CD4-positive, alpha-beta T cell treated with Interleukin-2 at 100 ng/mL for 4 hours (primary cell): ENCODE data around the gene KRTAP4-9.
"Not testable (repeated sequence)": the region's sequence is repeated elsewhere in the genome, so short reads cannot be mapped to it uniquely, and the experiment has no call there.

Experiments used
- DNase-seq: peaks from one replicate; pipeline ENCODE4 v3.0.0-alpha.2; 2020; ENCODE audit warnings: low spot score

KRTAP4-9 gene

GRCh38 chr17:41098042-41098441, 7.1 kb upstream of the KRTAP4-9 start, which contains the start of gene KRTAP4-8:
Gene KRTAP4-8, minus strand, starts transcription at chr17:41098142. Its CDS starts 58 bp downstream, at chr17:41098084.
- DNase-seq = no peak

DNA sequence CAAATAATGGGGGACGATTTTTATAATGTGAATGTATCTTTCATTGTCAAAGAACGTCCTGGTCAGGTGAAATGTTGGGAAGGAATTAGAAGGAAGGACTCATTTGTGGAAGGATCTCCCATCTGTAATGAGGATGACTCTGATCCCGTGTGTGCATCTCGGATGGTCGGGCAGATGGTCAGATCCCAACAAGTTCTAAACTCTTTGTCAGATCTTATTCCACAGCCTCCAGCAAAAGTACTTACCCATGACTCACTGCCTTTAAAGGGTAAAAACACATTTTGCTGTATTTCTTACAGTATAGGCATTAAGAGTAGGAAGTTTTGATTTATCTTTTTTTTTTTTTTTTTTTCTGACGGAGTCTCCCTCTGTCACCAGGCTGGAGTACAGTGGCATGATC, 6.7 kb upstream of the KRTAP4-9 start:
- DNase-seq = no peak

DNA sequence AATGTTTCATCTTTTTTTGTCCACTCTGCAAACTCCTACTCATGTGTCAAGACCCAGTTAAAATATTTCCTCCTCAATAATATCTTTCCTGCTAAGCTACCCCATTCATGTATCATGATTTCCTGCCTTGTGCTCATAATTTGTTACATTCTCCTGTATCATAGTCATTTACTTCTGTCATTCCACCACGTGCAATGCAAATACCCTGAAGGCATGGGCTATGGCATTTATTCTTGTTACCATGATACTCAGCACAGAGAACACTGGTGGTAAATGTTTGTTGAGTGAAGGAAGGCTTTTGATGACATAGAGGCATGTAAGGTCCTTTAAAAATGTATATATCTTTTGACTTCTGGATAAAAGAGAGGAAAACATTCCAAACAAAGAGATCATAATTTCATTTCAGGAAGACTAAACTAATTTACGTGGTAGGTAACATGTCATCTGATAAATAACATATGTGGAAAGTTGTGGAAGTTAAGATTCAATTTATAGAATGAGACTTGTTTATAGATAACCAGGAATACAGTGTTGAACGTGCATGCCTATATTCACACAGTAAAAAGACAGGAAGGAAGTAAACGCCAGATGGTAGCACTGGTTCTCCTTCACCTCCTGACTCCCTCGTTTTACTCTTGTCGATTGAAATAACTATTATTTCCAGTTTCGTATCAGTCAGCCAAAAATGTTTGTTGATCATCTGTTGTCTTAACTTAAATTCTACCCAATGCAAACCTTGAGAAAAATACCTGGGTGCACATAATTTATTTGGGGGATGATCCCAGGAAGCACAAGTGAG, 5.3 kb upstream of the KRTAP4-9 start:
- DNase-seq = not testable (repeated sequence)

- DNase-seq = no peak
These were observed 3.5 kb upstream of the KRTAP4-9 start, which contains the start of gene KRTAP4-16 for GRCh38 chr17:41101586-41102259. Gene KRTAP4-16, minus strand, starts transcription at chr17:41102209. Its CDS starts 0 bp downstream, at chr17:41102209.

- no peak for DNase-seq
These were observed 1.3 kb upstream of the KRTAP4-9 start for GRCh38 chr17:41103896-41104295.

GRCh38 chr17:41104386-41105038, 677 bp upstream of the KRTAP4-9 start:
- not testable (repeated sequence) for DNase-seq

DNA sequence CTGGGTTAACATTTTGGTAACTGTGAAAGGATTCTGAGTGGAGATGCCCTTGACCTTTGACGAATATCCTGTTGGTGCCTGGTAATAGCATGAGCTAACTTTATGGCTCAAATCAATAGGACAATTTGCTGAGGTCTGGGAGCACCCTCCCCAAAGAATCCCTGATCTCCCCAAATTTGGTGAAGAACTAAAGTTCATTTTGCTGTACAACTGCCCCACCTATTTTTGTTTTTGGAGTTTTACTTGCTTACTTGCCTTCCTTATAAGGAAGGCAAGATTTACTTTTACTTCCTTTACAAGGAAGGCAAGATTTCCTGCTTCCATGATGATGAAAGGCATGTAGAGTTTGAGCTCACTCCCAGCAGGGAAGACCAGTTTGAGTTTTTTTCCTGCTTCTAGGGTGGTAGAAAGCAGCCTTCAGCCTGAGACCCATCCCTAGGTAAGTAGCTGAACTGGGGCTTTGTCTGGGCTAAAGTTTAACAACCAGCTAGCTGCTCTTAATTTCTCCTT, 2.8 kb downstream of the KRTAP4-9 start:
- DNase-seq = no peak

GRCh38 chr17:41108728-41109386, 3.7 kb downstream of the KRTAP4-9 start:
- not testable (repeated sequence) for DNase-seq

DNA sequence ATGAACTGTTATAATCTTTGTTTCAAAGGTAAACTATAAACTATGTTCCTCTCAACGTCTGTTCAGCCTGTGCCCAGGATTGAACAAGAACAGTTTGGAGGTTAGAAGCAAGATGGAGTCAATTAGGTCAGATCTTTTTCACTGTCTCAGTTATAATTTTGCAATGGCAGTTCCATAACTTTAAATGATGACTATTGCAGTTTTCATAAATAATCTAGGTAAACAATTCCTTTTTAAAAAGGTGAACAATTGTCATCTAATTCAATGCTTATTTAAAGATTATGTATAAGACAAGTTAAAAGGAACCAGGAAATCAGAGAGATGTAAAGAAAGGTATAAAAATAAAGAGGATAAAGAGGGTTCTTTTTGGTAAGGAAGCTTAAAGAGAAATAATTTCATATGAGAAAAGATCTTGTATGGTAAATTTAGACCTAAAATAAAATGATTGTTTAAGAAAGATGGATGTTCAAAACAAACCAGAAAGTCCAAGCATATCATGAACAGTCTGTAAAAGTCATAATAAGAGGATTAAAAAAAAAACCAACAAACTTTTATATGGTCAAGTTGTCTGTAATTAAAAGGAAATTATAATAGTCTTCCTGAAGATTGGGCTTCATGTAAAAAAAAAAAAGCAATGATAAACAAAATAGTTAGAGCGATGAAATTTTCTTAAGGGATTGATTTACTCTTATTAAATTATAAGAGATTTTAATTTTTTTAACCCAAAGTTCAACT, 6.1 kb downstream of the KRTAP4-9 start:
- no peak for DNase-seq

GRCh38 chr17:41116297-41116696, 11.1 kb downstream of the KRTAP4-9 start:
- DNase-seq = no peak

DNA sequence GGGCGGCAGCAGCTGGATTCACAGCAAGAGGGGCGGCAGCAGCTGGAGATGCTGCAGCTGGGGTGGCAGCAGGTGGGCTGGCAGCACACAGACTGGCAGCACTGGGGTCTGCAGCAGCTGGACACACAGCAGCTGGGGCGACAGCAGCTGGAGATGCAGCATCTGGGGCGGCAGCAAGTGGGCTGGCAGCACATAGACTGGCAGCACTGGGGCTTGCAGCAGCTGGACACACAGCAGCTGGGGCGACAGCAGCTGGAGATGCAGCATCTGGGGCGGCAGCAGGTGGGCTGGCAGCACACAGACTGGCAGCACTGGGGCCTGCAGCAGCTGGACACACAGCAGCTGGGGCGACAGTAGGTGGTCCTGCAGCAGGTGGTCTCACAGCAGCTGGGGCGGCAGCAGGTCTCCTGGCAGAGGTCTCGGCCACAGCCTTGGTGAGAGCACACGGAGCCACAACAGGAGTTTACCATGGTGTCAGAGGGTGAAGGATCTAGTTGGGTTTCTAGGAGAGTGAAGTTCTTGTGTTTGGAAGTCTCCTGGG, 12.7 kb downstream of the KRTAP4-9 start, which contains the start of gene KRTAP4-11:
Gene KRTAP4-11, minus strand, starts transcription at position 528 of the 541 bp plus-strand sequence. Its CDS starts 58 bp downstream, at position 470.
- DNase-seq = not testable (repeated sequence)

GRCh38 chr17:41118721-41119120, 13.5 kb downstream of the KRTAP4-9 start:
- DNase-seq = no peak

- DNase-seq = peak; percentile 7
These were observed 14.8 kb downstream of the KRTAP4-9 start for GRCh38 chr17:41119696-41120690.

DNA sequence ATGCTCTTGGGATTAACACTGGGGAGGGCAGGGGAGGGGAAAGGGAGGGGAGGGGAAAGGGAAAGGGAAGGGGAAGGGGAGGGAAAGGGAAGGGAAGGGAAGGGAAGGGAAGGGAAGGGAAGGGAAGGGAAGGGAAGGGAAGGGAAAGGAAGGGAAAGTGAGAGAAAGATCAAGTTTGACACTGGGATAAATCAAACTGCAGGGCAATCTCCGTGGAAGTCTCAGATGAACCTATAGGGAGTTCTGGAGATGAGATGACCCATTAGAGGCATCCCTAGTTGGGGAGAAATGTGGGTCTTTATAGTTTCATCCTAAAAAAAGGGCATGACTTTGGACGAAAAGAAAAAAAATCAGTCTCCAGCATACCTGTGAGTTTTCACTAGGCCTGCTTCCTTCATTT, 16.6 kb downstream of the KRTAP4-9 start:
- no peak for DNase-seq

- DNase-seq = not testable (repeated sequence)
These were observed 18.3 kb downstream of the KRTAP4-9 start for GRCh38 chr17:41123292-41123990.

- DNase-seq = not testable (repeated sequence)
These were observed 18.8 kb downstream of the KRTAP4-9 start, which contains the start of gene KRTAP4-12 for GRCh38 chr17:41123991-41124371. Gene KRTAP4-12, minus strand, starts transcription at chr17:41124182. Its CDS starts 60 bp downstream, at chr17:41124122.

- no peak for DNase-seq
These were observed 19.9 kb downstream of the KRTAP4-9 start for GRCh38 chr17:41125064-41125463.

DNA sequence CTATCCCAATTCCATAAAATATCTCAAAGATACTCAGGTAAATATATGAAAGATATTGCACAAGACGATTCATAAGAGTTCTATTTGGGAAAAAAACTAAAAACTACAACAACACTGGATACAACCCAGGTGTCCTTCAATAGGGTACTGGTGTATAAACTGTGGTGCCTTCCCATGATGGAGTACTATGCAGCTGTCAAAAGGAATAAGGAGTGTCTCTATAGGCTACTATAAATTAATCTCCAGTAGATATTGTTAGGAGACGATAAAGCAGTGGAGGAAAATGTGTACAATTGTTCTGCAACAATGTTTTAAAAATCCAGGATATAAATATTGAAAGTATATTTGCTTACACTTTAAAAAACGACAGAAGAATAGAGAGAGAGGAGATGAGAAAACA, 21.2 kb downstream of the KRTAP4-9 start:
- no peak for DNase-seq

GRCh38 chr17:41127371-41127770, 22.2 kb downstream of the KRTAP4-9 start:
- no peak for DNase-seq
